ENCODE results near the gene TAOK3.
"Not testable (repeated sequence)": the region's sequence is repeated elsewhere in the genome, so short reads cannot be mapped to it uniquely, and the experiment has no call there.

The TAOK3 gene

DNA sequence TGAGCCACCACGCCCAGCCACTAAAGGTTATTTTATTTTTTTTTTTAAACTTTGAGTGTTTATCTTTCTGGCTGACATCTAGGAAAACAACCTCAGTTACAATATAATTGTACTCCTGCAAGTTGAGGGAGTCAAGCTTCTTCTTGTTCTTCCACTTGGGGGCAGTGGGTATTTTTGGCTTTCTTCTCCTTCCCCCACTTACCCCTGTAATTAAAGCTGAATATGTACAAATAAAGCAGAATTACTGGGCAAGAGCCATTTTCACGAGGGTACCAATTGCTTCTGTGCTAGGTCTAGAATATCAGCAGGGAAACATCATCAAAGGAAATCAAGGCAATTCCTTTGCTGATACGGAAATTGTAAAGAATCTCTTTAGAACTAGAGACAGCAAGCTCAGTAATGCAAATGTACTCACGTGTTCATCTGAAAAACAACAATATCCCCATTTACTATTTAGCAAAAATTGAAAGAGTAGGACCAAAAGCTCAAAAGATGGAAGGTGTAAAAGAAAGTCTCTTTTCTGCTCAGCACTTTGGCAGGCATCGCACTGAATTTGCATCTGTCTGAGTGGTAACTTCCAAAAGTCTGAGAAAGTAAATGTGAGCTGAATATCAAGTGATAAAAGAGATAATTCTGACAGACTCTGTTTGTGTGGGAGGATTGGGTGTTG lies 72.8 kb downstream of the TAOK3 start:
- DNase-seq (ENCODE audit: low read depth in 2 of 2): no peak

DNA sequence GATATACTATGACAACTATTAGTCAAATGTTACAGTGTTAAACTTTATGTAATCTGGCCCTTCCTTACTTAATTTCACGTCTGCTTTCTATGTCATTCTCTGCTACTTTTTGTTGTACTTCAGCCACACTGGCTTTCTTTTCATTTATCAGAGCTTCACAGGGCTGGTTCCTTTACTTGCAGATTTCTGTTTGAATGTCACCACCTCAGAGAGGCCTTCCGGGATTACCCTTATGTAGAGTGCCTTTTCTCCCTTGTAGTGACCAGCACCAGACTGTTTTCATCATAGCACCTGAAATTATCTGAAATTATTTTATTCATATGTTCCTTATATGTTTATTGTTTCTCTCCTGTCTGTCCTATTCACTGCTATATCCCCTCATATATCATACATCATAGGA lies 75.4 kb downstream of the TAOK3 start:
- no peak for DNase-seq (ENCODE audit: low read depth in 2 of 2)

DNA sequence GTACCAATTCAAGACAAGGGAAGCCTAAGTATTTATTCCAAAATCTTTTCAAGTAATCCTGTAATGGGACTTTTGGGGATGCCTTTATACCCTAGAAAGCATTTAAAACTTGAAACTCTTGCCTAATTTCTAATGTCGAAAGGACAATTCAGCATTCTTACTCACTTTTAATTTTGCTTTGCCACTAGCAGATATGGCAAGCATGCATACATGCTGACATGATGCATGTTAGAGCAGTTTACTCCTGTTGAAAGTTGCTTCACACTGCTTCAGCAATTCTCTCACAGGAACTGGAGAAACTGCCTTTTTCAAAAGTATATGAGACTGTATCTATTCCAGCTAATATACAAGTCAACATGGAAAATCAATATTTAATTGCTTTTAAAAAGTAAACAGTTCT lies 79.9 kb downstream of the TAOK3 start:
- no peak for DNase-seq (ENCODE audit: low read depth in 2 of 2)

DNA sequence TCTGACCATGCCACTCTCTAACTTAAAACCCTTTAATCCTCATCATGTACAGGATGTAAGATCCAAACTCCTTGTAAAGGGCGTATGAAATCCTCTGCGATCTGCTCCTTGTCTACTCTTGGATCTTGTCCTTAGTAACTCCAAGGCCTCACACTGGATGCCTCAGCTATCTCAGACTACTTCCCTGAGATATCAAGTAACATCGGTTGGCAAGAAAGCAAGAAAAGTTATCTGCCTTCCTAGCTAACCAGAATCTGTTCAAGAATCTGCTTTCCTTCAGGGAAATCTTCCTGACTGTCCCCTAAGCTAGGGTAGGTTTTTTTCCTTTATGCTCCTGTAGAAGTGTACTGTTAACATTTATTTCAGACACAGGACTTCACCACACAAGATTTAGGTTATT lies 82.6 kb downstream of the TAOK3 start:
- DNase-seq (ENCODE audit: low read depth in 2 of 2): no peak

DNA sequence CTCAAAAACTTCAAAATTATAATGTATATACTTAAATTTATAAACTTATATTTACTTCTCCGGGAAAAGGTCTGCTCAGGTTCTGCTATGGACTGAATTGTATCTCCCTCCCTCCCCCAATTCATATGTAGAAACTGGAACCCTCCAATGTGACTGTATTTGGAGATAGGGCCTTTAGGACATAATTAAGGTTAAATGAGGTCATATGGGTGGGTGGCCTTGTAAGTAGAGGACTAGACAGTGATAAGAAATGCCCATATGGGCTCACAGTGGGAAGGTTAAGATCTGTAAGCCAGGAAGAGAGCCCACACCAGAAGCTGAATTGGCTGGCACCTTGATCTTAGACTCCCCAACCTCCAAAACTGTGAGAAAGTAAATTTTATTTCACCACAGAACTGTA lies 84.5 kb downstream of the TAOK3 start:
- DNase-seq (ENCODE audit: low read depth in 2 of 2): no peak

DNA sequence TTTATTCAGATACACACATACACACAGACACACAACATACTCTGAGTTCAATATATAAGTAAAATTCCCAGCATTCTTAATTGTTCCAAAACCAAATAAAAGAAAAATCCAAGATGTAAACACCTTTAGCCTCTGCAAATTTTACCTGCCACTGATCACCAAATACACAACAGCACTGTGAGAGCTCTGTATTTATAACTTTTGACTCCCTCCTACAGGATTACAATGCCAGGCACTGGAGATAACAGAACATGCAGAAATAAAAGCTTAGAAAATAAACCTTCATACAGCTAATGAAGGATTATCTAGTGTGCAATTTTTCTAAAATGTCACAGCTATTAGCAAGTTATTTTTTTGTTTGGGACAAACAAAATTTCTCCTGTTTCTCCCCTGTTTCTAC lies 85.0 kb downstream of the TAOK3 start:
- DNase-seq (ENCODE audit: low read depth in 2 of 2): no peak

DNA sequence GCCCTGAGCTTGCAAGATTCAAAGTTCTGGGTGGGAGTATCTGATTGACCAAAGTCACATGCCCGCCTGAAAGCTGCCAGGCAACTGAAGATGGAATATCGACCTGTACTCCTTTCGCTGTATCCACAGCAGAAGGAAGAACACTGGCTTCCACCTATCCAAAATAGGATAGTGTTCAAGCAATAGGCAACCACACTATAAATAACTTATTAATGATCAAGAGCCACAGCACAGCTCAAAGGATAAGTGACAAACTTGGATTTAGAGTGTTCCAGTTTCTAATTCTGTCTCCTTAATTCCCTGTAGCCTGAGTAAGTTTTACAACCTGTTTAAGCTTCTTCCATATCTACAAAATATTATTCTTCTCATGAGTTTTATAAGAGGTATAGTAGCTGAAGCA lies 89.9 kb downstream of the TAOK3 start:
- DNase-seq (ENCODE audit: low read depth in 2 of 2): no peak

DNA sequence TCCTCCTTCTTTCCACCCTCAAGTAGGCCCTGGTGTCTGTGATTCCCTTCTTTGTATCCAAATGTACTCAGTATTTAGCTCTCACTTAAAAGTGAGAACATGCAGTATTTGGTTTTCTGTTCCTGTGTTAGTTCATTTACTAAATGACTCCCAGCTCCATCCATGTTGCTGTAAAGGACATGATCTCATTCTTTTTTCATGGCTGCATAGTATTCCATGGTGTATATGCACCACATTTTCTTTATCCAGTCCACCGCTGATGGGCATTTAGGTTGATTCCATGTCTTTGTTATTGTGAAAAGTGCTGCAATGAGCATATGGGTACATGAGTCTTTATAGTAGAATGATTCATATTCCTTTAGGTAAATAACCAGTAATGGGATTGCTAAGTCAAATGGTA lies 94.4 kb downstream of the TAOK3 start:
- DNase-seq (ENCODE audit: low read depth in 2 of 2): not testable (repeated sequence)

DNA sequence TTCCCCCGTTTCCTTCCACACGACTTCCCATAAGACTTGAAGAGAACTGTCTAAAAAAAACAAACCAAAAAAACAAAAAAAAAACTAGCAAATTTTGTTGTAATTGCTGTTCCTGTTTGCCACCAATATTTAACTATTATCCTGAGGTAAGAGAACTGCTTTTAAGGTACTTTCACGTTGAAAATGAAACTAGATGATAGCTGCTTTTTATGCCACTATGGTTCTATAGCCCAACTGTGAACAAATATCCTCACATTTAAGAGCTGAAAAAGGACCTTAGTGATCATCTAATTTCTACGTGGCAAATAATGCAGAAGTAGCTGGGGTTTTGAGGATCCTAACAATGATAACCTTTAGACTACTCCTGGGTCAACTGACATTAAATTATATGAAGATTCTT lies 98.6 kb downstream of the TAOK3 start:
- no peak for DNase-seq (ENCODE audit: low read depth in 2 of 2)

DNA sequence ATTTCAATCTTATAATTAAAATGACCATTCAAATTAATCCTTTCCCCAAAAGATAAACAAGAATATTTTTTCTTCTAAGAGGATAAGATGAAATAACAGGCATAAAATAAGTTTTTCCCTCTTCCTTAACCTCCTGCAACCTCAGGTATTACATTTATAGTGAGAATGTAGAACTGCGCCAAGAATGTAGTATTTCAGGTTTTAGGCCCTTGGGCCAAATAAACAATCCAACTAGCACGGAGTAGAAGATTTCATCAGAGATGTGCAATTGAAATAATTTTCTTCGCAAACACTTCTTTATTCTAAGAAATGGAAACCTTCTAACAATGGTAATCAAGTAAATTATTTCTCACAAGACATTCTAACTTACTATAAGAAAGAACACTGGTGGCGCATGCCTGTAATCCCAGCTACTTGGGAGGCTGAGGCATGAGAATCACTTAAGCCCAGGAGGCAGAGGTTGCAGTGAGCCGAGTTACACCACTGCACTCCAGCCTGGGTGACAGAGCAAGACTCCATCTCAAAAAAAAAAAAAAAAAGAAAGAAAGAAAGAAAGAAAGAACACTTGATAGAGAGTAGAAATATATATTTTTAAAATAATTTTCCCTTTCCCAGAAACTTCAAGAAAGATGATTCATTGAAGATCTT lies 100.8 kb downstream of the TAOK3 start:
- DNase-seq (ENCODE audit: low read depth in 2 of 2): no peak

DNA sequence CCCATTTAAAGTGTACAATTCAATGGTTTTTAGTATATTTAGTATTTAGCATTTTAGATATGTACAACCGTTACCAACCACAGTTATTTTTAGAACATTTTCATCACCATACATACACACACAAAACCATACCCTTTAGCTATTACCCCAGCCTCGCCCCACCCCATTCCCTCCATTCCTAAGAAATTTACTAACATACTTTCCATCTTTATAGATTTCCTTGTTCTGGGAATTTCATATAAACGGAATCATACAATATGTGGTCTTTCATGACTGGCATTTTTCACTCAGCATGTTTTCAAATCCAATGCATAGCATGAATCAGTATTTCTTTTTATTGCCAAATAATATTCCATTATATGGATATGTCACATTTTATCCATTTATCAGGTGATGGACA lies 101.5 kb downstream of the TAOK3 start:
- DNase-seq (ENCODE audit: low read depth in 2 of 2): no peak

DNA sequence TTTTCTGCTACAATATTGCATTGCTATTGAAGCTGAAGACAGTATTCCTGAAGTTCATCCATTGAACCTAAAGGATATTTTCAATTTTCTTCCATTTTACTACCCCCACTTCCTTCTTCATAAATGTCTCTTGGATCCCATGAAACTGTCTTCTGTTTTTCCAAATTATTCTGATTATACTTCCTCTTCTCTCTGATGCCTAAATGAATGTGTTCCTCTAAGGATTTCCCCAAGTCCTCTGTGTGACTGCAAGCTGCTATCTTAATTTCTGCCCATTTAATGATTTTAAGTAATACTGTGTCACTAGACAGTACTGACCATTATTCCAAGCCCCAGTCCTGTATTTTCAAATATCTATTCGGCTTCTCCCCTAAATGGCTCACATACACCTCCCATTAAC lies 102.9 kb downstream of the TAOK3 start:
- no peak for DNase-seq (ENCODE audit: low read depth in 2 of 2)

DNA sequence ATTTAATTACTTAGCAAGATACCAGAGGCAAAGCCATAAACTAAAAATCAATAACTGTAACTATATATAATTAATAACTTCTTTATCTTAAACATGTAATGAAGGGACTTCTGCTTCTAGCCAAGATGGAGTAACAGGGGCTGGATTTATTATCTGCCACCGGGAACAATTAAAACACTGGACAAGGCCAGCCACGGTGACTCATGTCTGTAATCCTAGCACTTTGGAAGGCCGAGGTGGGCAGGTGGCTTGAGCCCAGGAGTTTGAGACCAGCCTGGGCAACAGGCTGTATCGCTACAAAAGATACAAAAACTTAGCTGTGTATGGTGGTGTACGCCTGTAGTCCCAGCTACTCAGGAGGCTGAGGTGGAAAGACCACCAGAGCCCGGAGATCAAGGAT lies 113.6 kb downstream of the TAOK3 start:
- DNase-seq (ENCODE audit: low read depth in 2 of 2): no peak

DNA sequence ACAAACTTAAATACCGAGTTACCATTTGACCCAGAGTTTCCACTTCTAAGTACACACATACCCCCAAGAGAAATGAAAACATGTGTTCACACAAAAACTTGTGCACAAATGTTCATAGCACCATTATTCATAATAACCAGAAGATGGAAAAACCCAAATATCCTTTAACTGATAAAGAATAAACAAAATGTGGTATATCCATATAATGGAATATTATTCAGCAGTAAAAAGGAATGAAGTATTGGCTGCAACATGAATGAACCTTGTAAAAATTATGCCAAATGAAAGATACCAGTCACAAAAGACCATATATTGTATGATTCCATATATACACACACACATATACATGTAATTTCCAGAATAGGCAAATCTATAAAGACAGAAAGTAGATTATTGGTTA lies 116.4 kb downstream of the TAOK3 start:
- DNase-seq (ENCODE audit: low read depth in 2 of 2): no peak

DNA sequence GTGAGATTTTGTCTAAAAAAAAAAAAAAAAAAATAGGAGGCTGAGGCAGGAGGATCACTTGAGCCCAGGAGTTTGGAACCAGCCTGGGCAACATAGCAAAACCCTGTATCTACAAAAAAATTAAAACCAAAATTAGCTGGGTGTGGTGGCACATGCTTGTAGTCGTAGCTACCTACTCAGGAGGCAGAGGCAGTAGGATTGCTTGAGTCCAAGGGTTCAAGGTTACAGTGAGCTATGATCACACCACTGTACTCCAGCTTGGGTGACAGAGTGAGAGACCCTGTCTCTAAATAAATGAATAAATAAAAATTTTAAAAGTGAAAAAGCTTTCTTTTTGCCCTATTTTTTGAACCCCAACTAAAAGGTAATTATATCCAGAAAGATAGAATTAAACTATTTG lies 123.2 kb downstream of the TAOK3 start:
- DNase-seq (ENCODE audit: low read depth in 2 of 2): no peak

DNA sequence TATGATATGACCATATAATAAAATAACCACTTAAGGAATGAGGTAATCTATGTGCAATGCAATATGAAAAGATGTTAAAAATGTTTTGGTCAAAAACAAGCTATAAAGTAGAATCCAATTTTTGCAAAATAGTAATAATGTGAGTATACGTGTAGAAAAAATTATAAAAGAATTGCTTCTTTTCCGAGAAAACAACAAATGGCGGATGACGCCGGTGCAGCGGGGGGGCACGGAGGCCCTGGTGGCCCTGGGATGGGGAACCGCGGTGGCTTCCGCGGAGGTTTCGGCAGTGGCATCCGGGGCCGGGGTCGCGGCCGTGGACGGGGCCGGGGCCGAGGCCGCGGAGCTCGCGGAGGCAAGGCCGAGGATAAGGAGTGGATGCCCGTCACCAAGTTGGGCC lies 126.8 kb downstream of the TAOK3 start:
- DNase-seq (ENCODE audit: low read depth in 2 of 2): not testable (repeated sequence)

DNA sequence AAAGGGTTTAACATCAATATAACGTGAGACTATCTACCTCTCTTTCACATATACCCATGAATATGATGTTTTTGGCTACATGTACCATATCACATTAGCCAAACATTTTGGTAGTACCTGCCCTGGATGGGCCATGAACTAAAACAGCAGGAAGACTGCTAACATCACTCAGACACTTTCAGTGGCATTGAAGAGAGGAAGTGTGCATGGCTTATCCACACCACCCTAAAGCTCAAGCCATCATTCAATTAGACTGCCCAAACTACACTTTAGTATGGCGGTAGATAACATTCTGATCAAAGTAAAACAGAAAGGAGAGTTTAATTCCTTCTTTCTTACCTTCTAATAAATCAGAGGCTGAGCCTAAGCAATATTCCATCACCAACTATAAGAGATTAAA lies 133.8 kb downstream of the TAOK3 start:
- no peak for DNase-seq (ENCODE audit: low read depth in 2 of 2)

DNA sequence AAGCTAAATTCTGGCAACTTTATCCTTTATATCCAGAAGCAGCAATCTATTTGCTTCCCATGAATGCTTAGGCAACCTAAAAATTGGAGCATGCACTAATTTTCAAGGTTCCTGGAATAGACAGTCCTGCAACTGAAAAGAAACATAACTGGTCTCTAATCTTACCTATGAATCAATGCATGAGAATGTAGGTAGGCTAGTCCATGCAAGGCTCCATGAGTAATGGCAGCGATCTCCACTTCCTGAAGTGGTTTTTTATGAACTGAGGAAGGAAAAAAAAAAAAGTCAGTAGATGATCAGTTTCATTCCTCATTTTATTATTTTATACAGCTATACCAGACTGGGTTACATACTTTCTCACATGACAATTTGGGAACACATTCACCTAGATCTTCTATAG lies 134.8 kb downstream of the TAOK3 start:
- DNase-seq (ENCODE audit: low read depth in 2 of 2): no peak

DNA sequence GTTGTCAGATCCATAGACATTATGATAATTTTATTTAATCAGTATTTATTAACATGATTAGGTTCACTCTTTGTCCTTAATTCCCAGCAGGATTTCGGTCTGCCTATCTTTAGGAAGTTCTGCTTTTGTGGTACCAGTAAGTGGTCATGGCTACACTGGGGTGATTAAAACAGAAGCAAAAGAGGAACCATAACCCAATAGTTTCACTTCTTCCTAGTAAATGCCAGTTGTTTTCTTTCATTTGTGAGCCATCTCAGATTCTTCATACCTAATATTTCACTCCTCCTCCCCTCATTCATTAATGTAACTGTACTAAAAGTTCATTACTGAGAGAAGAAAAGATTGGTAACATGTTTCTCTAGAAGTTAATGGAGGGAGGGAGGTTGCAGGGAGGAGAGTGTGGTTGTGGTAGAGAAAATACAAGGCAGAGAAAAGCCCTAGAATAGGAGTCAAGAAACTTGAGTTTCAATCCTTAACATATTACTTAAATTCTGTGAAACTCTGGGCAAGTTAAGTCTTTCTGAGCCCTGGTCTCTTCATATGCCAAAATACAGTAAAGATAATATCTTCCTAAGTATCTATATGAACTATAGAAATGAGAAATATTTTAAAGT lies 135.5 kb downstream of the TAOK3 start:
- DNase-seq (ENCODE audit: low read depth in 2 of 2): no peak

DNA sequence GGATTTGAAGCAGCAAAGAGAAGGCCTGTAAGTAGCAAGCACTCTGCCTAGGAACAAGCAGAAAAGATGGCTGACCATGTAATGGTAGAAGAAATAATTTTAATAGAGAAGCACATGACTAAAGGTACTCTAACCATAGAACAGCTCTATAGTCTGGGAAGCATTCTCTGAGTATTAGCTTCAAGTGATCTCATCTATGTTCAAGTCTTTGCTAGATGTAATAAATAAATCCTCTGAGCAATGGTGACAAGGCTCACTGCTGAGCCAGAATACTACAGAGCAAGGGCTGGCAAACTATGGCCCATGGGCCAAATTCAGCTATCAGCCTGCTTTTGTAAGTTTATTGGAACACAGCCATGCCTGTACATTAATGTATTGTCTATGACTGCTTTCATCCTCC lies 152.0 kb downstream of the TAOK3 start:
- DNase-seq (ENCODE audit: low read depth in 2 of 2): no peak

DNA sequence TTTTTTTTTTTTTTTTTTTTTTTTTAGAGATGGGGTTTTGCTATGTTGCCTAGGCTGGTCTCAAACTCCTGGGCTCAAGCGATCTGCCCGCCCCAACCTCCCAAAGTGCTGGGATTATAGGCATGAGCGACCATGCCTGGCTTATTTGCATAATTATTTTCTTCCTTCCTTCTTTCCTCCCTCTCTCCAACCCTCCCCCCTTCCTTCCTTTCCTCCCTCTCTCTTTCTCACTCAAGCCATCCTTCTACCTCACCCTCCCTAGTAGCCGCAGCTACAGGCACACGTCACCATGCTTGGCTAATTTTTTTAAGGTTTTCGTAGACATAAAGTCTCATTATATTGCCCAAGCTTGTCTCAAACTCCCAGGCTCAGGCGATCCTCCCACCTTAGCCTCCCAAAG lies 152.9 kb downstream of the TAOK3 start:
- no peak for DNase-seq (ENCODE audit: low read depth in 2 of 2)

DNA sequence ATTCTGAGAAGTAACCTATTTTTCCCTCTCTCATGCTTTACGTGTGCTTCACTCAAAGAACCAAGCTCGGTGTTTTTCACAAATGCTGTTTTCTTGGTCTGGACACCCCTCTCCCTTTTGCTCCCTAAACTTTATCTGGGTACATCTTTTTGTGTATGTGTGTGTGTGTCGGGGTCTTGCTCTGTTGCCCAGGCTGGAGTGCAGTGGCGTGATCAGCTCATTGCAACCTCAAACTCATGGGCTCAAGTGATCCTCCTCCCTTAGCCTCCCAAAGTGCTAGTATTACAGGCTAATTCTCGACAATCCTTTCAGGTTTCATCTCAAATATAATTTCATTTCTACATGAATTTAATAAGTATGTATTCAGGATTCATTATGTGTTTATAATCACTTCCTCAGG lies 153.6 kb downstream of the TAOK3 start:
- DNase-seq (ENCODE audit: low read depth in 2 of 2): no peak

DNA sequence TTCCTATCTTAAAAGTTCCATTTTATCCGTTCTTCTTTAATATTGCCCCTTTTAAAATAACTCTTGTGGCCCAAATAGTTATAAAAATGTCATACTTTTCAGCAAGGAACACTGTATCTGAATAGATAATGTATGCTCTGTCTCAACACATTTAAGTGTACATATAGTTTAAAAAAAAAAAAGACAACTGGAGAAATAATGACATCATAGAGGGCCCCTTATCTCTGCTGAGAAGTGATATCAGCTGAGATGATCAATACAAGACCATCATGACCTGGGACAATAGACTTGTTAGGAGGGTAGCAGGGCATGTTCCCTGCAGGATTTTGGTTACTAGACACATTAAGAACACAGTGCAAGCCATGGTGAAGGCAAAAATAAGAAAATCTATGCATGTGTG lies 159.3 kb downstream of the TAOK3 start:
- DNase-seq (ENCODE audit: low read depth in 2 of 2): no peak

DNA sequence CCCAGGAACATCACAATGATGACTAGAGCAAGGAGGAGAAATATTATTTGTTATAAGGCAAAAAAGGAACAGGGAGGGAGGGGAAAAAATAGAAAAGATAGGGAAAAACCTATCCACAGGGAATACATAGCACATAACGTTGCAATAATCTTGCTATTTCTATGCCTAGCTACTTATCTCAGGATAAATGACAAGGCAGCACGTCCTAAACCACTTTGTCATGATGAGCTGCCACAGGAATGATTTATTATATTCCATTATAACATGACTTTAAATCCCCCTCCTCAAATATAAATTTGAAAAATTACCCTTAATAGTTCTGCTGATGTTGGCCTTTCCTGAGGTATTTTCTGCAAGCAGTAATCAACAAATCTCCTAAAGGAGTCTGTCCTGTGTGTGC lies 160.1 kb downstream of the TAOK3 start:
- DNase-seq (ENCODE audit: low read depth in 2 of 2): no peak

Measured in stimulated activated CD8-positive, alpha-beta memory T cell treated with anti-CD3 and anti-CD28 coated beads, Interleukin-7, amount 100 ng/mL, for 1 hour (primary cell).